Prostate gland (tissue), 2 donors: ENCODE results near the gene PLA2G4F. TPM values are rescaled to one million over a fixed set of nuclear protein-coding genes. Genes with fewer than 3 reads are reported as not detected.

Experiments
- DNase-seq: peaks from one replicate; pipeline ENCODE4 v3.0.0-alpha.2; 2019; ENCODE audit warnings: low spot score
- H3K27ac ChIP-seq, 2 donors: fragments of 200-600 bp; sonication (generic); 2 replicates each; pipeline ENCODE4 v1.5.1; 2017 to 2019
- H3K27me3 ChIP-seq: fragments of 200-600 bp; sonication (generic); replicated peaks from 2 replicates; pipeline ENCODE4 v1.5.1; 2019; ENCODE audit not compliant: insufficient read depth
- H3K36me3 ChIP-seq, 2 donors: fragments of 200-600 bp; sonication (generic); 1 replicate in 1 of 2; 2 replicates in 1 of 2; pipeline versions ENCODE4 v1.5.1 to v1.8.1; 2017 to 2019
- H3K4me1 ChIP-seq: fragments of 200-600 bp; sonication (generic); replicated peaks from 2 replicates; pipeline ENCODE4 v1.5.1; 2019
- H3K4me3 ChIP-seq, 2 donors: fragments of 200-600 bp; sonication (generic); 2 replicates each; pipeline ENCODE4 v1.5.1; 2017 to 2019
- H3K9me3 ChIP-seq: fragments of 200-600 bp; sonication (generic); 2 replicates; pipeline ENCODE4 v1.5.1; 2017
- POLR2A ChIP-seq: fragments of 450-650 bp; IDR thresholded peaks from one replicate; pipeline ENCODE4 v1.6.1; 2016; ENCODE audit warnings: antibody characterized with exemption, mild to moderate bottlenecking
- POLR2AphosphoS5 ChIP-seq: sonication (generic); formaldehyde crosslinking; IDR thresholded peaks from one replicate; pipeline ENCODE4 v1.6.1; 2017; ENCODE audit warnings: antibody characterized with exemption
- WGBS: methylation state at CpG from one replicate; pipeline ENCODE4 v1.1.5; 2018; 5-methylcytosine and 5-hydroxymethylcytosine counted together
- intact Hi-C: fragments of 100-400 bp; cut with DNase I; formaldehyde crosslinking; loops from one replicate; pipeline ENCODE4 v1.14.2; 2022
- total RNA-seq, 2 donors: library from RNA; depleted of rRNA; stranded (reverse); fragments of >200 nt; gene quantifications; one replicate each; pipeline ENCODE4 v1.1.0, GENCODE V29; 2016
- TF ChIP-seq, protein P1 (sequence below), 4 experiments: fragments of 200-600 bp in 2 of 4; fragments of 450-650 bp in 2 of 4; sonication (generic) in 2 of 4; IDR thresholded peaks; 1 replicate in 3 of 4; 2 replicates in 1 of 4; pipeline ENCODE4 v1.5.1; 2016 to 2019; ENCODE audit warnings: antibody characterized with exemption in 4 of 4, mild to moderate bottlenecking in 2 of 4, moderate library complexity in 2 of 4

Gene PLA2G4F
- total RNA-seq, 2 donors from 2014 or later, result 16.0 to 36.9 TPM

- intact Hi-C loops, result no loop called here
- H3K4me3 ChIP-seq, result no peak overlapping the region
- WGBS, result 89% methylated on average over 12 of the region's 12 CpGs
- TF ChIP-seq POLR2AphosphoS5 (no peak), POLR2A (no peak)
- TF ChIP-seq, protein P1, sequence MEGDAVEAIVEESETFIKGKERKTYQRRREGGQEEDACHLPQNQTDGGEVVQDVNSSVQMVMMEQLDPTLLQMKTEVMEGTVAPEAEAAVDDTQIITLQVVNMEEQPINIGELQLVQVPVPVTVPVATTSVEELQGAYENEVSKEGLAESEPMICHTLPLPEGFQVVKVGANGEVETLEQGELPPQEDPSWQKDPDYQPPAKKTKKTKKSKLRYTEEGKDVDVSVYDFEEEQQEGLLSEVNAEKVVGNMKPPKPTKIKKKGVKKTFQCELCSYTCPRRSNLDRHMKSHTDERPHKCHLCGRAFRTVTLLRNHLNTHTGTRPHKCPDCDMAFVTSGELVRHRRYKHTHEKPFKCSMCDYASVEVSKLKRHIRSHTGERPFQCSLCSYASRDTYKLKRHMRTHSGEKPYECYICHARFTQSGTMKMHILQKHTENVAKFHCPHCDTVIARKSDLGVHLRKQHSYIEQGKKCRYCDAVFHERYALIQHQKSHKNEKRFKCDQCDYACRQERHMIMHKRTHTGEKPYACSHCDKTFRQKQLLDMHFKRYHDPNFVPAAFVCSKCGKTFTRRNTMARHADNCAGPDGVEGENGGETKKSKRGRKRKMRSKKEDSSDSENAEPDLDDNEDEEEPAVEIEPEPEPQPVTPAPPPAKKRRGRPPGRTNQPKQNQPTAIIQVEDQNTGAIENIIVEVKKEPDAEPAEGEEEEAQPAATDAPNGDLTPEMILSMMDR (IDR thresholded peaks at IDR 0.05), result no peak
- H3K27me3 ChIP-seq, result no peaks in the 10 kb centered on the region
- DNase-seq, result no peak
- no peaks in the 10 kb centered on the region for H3K36me3 ChIP-seq
- peaks cover 21% of the 10 kb centered on the region for H3K4me1 ChIP-seq
- no peaks in the 10 kb centered on the region for H3K9me3 ChIP-seq
- no peak overlapping the region for H3K27ac ChIP-seq
These were observed 7.5 kb downstream of the PLA2G4F start for GRCh38 chr15:42148808-42149492.

GRCh38 chr15:42147431-42147735 lies 9.1 kb downstream of the PLA2G4F start:
- H3K4me3 ChIP-seq, result no peak overlapping the region
- no peaks in the 10 kb centered on the region for H3K9me3 ChIP-seq
- H3K27ac ChIP-seq, result no peak overlapping the region
- H3K27me3 ChIP-seq, result no peaks in the 10 kb centered on the region
- 93% methylated on average over 4 of the region's 4 CpGs for WGBS
- TF ChIP-seq POLR2A (no peak), POLR2AphosphoS5 (no peak)
- TF ChIP-seq, protein P1 (IDR thresholded peaks at IDR 0.05), result no peak
- intact Hi-C loops, result no loop called here
- DNase-seq, result no peak
- H3K36me3 ChIP-seq, result no peaks in the 10 kb centered on the region
- peaks cover 10% of the 10 kb centered on the region for H3K4me1 ChIP-seq

DNA sequence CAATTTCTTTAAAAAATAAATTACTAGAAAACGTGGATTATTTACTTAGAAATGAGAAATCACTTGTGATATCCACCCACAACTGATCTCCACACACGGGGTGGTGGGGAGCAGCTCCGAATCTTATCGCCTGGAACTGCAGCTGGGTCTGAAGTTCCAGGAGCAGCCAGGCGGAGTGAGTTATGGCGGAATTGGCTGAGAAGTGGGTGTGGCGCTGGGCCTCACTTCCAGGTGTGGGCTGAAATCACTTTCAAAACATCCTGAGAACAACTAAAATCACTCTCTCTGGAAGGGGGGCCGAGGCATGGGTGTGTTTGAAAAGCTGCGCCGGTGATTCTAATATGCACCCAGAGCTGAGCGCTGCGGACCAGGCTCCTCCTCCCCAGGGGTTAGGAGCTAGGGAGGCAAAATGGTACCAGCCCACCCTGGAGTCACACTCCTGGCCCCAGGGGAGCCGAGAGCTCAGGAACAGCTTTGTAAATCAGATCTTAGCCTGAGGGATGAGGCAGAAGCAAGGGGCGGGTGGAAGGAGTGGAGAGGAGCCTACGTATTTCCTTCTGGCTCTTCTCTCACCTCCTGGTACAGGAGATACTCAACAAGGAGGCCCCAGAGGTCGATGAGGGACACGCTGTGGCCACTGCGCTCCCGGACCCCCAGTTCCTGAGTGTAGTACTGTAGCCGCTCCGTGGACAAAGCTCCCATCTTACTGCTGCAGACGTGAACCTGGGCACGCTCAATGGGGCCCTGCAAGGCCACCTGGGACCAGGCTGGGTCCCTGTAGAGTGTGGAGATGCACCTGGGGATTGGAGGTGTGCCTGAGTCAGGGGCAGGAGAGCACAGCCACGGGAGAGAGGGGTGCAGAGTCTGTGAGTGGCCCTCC lies 9.6 kb downstream of the PLA2G4F start:
- no peaks in the 10 kb centered on the region for H3K36me3 ChIP-seq
- H3K27ac ChIP-seq, result no peak overlapping the region
- no peak overlapping the region for H3K4me3 ChIP-seq
- 76% methylated on average over 24 of the region's 24 CpGs for WGBS
- peaks cover 6% of the 10 kb centered on the region for H3K4me1 ChIP-seq
- no peaks in the 10 kb centered on the region for H3K27me3 ChIP-seq
- intact Hi-C loops, result no loop called here
- no peaks in the 10 kb centered on the region for H3K9me3 ChIP-seq
- no peak for DNase-seq
- TF ChIP-seq POLR2A (no peak), POLR2AphosphoS5 (no peak)
- TF ChIP-seq, protein P1 (IDR thresholded peaks at IDR 0.05), result no peak

- intact Hi-C loops, result no loop called here
- H3K36me3 ChIP-seq, result no peaks in the 10 kb centered on the region
- DNase-seq, result no peak
- no peaks in the 10 kb centered on the region for H3K4me1 ChIP-seq
- H3K4me3 ChIP-seq, result no peak overlapping the region
- no peaks in the 10 kb centered on the region for H3K27me3 ChIP-seq
- TF ChIP-seq POLR2A (no peak), POLR2AphosphoS5 (no peak)
- TF ChIP-seq, protein P1 (IDR thresholded peaks at IDR 0.05), result no peak
- WGBS, result 84% methylated on average over 29 of the region's 29 CpGs
- no peak overlapping the region for H3K27ac ChIP-seq
- H3K9me3 ChIP-seq, result no peaks in the 10 kb centered on the region
These were observed 10.6 kb downstream of the PLA2G4F start for GRCh38 chr15:42145546-42146455.
